GM12891 (cell line): Measurements from ENCODE around the gene TOMM34.
A peak's percentile ranks its signal among the peaks of the same experiment; 100 is the strongest.

Experiments used
- PAX5 ChIP-seq: IDR thresholded peaks from 2 replicates; pipeline ENCODE4 v1.6.1; 2011; ENCODE audit warnings: low read length, moderate library complexity, mild to moderate bottlenecking; ENCODE audit not compliant: insufficient read depth, severe bottlenecking
- POLR2A ChIP-seq: IDR thresholded peaks from 2 replicates; pipeline ENCODE4 v1.6.1; 2011; ENCODE audit warnings: low read depth, low read length, control low read depth
- POLR2AphosphoS5 ChIP-seq: IDR thresholded peaks from 2 replicates; pipeline ENCODE4 v1.6.1; 2011; ENCODE audit warnings: low read depth, low read length, control low read depth
- SPI1 ChIP-seq: IDR thresholded peaks from 2 replicates; pipeline ENCODE4 v1.6.1; 2011; ENCODE audit warnings: low read depth, low read length, control low read depth
- TAF1 ChIP-seq: IDR thresholded peaks from 2 replicates; pipeline ENCODE4 v1.6.1; 2011; ENCODE audit warnings: low read depth, low read length, control low read depth

DNA sequence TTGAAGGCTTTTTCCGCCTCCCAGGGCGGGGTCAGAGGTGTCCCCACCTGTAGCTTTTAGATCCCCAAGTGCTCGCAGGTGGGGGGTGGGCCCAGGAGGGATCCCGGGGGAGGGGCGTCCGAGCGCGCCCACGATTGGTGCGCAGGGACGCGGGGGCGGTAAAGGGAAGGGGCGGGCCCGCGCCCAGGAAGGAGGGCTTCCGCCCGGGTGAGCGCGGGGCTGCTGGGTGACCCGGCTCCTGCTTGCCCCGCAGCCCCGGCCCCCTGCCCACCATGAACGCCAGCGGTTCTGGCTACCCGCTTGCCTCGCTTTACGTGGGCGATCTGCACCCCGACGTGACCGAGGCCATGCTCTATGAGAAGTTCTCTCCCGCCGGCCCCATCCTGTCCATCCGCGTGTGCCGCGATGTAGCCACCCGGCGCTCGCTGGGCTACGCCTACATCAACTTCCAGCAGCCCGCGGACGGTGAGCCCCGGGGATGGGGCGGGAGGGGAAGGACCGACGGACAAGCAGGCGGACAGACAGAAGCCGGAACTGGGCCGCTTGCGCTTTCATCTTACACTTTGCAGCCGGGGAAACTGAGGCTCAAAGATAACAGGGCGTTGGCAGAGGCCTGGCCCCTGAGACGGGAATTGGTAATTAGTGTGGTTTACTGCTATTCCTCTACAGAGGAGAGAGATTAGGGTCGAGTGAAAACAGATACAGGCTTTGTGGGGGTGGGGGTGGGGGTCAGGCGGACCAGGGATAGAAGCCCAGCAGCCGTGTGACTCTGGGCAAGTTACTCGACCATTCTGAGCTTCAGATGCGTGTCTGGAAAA is 50.1 kb downstream of the TOMM34 start, which contains the start of gene PABPC1L:
- TF ChIP-seq POLR2A (no peak; the same call in 1 of the 2 replicates), PAX5 (peak; percentile 1), SPI1 (no peak), POLR2AphosphoS5 (peak; percentile 36; the same call in 1 of the 2 replicates), TAF1 (no peak)
